ENCODE results near the gene CCDC88B. TPM values are rescaled to one million over a fixed set of nuclear protein-coding genes. Genes with fewer than 3 reads are reported as not detected.

Gene CCDC88B
- total RNA-seq, 1 experiment from 2014 or later: 14.7 TPM

GRCh38 chr11:64339286-64339685 is 718 bp upstream of the CCDC88B start:
- intact Hi-C loops (cut with micrococcal nuclease): no loop called here
- no peak for DNase-seq (ENCODE audit: low read depth, low spot score)
- no peak overlapping the region for H3K4me3 ChIP-seq (replicated peaks in 1 of 2; ENCODE audit: low read depth in 1 of 2, low read length in 2 of 2)
- ChIA-PET CTCF (no interaction called here), RAD21 (ENCODE audit: low non-redundant PET in 1 of 2, low total read pairs in 2 of 2, uncharacterized antibody in 2 of 2, unreplicated experiment in 2 of 2) (no interaction called here), POLR2A (interaction anchor here (1.0 kb wide), 1 partner anchor 16 kb away, joined by 4 read pairs; no protein-coding TSS in a partner anchor)
- no peak overlapping the region for H3K27ac ChIP-seq (ENCODE audit: low read depth, low read length)
- H3K36me3 ChIP-seq (ENCODE audit: control insufficient read depth in 1 of 2, insufficient read depth in 2 of 2, low read length in 2 of 2): no peaks in the 10 kb centered on the region
- no peak overlapping the region for H3K9ac ChIP-seq (ENCODE audit: low read length)
- H3K9me2 ChIP-seq (ENCODE audit: insufficient read depth): no peaks in the 10 kb centered on the region
- H3K4me1 ChIP-seq (ENCODE audit: control insufficient read depth in 1 of 2, insufficient read depth in 2 of 2, low read length in 2 of 2): peaks cover 26 to 52% of the 10 kb centered on the region in 2 experiments
- no peaks in the 10 kb centered on the region for H3K9me3 ChIP-seq (ENCODE audit: control insufficient read depth in 1 of 2, insufficient read depth in 1 of 2, low read depth in 1 of 2, low read length in 2 of 2)
- no peak overlapping the region for H3K4me2 ChIP-seq (ENCODE audit: low read length)
- no peaks in the 10 kb centered on the region for H4K20me1 ChIP-seq (ENCODE audit: insufficient read depth)
- TF ChIP-seq SP1 (IDR thresholded peaks at IDR 0.05; ENCODE audit: low read depth) (no peak), TCF7L2 (IDR thresholded peaks at IDR 0.05; ENCODE audit: borderline replicate concordance, extremely low read depth, insufficient read depth, insufficient read length) (no peak), ZNF274 (IDR thresholded peaks at IDR 0.05; ENCODE audit: low read depth, low read length) (no peak), RAD21 (IDR thresholded peaks at IDR 0.05; ENCODE audit: low read depth) (no peak), SRF (IDR thresholded peaks at IDR 0.05; ENCODE audit: low read depth) (no peak), ZFX (IDR thresholded peaks at IDR 0.05) (no peak), EGR1 (IDR thresholded peaks at IDR 0.05; ENCODE audit: low read depth) (no peak), CBX3 (IDR thresholded peaks at IDR 0.05; ENCODE audit: low read depth) (no peak), YY1 (IDR thresholded peaks at IDR 0.05; ENCODE audit: extremely low read depth, insufficient replicate concordance, low read depth, low read length) (no peak), ELF1 (IDR thresholded peaks at IDR 0.05; ENCODE audit: borderline replicate concordance, low read depth) (no peak), JUND (IDR thresholded peaks at IDR 0.05) (no peak), POLR2AphosphoS5 (IDR thresholded peaks at IDR 0.05; ENCODE audit: low read depth, low read length) (no peak), POLR2A (IDR thresholded peaks at IDR 0.05; ENCODE audit: borderline replicate concordance, extremely low read depth, insufficient read depth, insufficient read length) (no peak), SIN3A (IDR thresholded peaks at IDR 0.05; ENCODE audit: low read depth) (no peak), CTCF (IDR thresholded peaks at IDR 0.05 in 2 of 3, conservative IDR thresholded peaks at IDR 0.05 in 1 of 3; ENCODE audit: borderline replicate concordance in 1 of 3, insufficient read depth in 1 of 3, low read depth in 2 of 3, low read length in 2 of 3) (no peak), REST (IDR thresholded peaks at IDR 0.05; ENCODE audit: low read depth) (no peak), FOSL1 (IDR thresholded peaks at IDR 0.05; ENCODE audit: low read depth) (no peak), EZH2 (IDR thresholded peaks at IDR 0.05) (no peak)
- TF ChIP-seq, protein P1, sequence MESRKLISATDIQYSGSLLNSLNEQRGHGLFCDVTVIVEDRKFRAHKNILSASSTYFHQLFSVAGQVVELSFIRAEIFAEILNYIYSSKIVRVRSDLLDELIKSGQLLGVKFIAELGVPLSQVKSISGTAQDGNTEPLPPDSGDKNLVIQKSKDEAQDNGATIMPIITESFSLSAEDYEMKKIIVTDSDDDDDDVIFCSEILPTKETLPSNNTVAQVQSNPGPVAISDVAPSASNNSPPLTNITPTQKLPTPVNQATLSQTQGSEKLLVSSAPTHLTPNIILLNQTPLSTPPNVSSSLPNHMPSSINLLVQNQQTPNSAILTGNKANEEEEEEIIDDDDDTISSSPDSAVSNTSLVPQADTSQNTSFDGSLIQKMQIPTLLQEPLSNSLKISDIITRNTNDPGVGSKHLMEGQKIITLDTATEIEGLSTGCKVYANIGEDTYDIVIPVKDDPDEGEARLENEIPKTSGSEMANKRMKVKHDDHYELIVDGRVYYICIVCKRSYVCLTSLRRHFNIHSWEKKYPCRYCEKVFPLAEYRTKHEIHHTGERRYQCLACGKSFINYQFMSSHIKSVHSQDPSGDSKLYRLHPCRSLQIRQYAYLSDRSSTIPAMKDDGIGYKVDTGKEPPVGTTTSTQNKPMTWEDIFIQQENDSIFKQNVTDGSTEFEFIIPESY (IDR thresholded peaks at IDR 0.05; ENCODE audit: extremely low read depth, insufficient replicate concordance, low read length): no peak
- BruUV-seq (replicated peaks): no TSS peak
- H3K79me2 ChIP-seq (ENCODE audit: insufficient read depth, low read length): no peaks in the 10 kb centered on the region
- ATAC-seq: no peak
- H3K27me3 ChIP-seq (ENCODE audit: insufficient read depth, low read length): no peaks in the 10 kb centered on the region
- no peak overlapping the region for H2AFZ ChIP-seq (ENCODE audit: low read depth, low read length, poor library complexity, severe bottlenecking)

Measured in HCT116 (cell line).